Measurements from ENCODE around the gene FBXL17.

DNA sequence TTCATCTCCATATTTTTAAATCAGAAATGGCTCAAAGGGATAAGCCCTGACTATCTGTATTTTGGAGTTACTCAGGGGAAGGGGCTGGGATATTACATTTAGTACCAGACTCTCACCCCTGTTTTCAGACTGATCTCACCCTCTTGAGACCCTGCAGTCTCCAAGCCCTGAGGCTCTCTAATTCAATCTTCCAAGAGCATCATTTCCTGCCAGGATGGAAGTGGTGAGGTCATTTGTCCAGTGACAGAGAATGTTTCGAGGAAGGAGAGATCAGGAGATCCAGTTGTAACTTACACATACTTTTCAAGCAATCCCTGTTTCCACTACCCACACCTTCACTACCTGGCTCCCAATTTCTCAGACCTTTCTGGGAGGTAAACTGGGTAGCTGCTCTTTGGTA, 415.7 kb downstream of the FBXL17 start:
- TF ChIP-seq, protein P1, sequence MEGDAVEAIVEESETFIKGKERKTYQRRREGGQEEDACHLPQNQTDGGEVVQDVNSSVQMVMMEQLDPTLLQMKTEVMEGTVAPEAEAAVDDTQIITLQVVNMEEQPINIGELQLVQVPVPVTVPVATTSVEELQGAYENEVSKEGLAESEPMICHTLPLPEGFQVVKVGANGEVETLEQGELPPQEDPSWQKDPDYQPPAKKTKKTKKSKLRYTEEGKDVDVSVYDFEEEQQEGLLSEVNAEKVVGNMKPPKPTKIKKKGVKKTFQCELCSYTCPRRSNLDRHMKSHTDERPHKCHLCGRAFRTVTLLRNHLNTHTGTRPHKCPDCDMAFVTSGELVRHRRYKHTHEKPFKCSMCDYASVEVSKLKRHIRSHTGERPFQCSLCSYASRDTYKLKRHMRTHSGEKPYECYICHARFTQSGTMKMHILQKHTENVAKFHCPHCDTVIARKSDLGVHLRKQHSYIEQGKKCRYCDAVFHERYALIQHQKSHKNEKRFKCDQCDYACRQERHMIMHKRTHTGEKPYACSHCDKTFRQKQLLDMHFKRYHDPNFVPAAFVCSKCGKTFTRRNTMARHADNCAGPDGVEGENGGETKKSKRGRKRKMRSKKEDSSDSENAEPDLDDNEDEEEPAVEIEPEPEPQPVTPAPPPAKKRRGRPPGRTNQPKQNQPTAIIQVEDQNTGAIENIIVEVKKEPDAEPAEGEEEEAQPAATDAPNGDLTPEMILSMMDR (conservative IDR thresholded peaks at IDR 0.05; ENCODE audit: low read length): no peak
- no peak for TF ChIP-seq EZH2phosphoT487 (IDR thresholded peaks at IDR 0.05; ENCODE audit: borderline replicate concordance)
